AG04450 (cell line): ENCODE data around the gene TMEM218. TPM values are rescaled to one million over a fixed set of nuclear protein-coding genes. Genes with fewer than 3 reads are reported as not detected.

Experiments
- CTCF ChIA-PET: fragments of 300-600, 350-600 bp; formaldehyde crosslinking; extraction: SDS; loops from one replicate; lab custom pipeline; 2022; ENCODE audit warnings: antibody characterized with exemption, inconsistent platforms; lab: Charles Lee
- POLR2A ChIA-PET: fragments of 350-600 bp; formaldehyde crosslinking; extraction: SDS; loops from one replicate; lab custom pipeline; 2021; ENCODE audit warnings: antibody characterized with exemption, inconsistent platforms; lab: Yijun Ruan, JAX
- DNase-seq: peaks from one replicate; pipeline ENCODE4 v3.0.0-alpha.2; 2011; ENCODE audit warnings: low read depth, low spot score
- H3K27ac ChIP-seq: one replicate; pipeline ENCODE4 v1.5.1; 2012; ENCODE audit warnings: low read depth, low read length, control low read depth
- H3K27me3 ChIP-seq: one replicate; pipeline ENCODE4 v1.6.0; 2012; ENCODE audit warnings: low read length; ENCODE audit not compliant: control insufficient read depth, insufficient read depth
- H3K4me3 ChIP-seq: 2 replicates; pipeline ENCODE4 v1.5.1; 2011; ENCODE audit warnings: mild to moderate bottlenecking, low read depth, low read length, control low read depth
- H3K9me3 ChIP-seq: 2 replicates; pipeline ENCODE4 v1.5.1; 2012; ENCODE audit warnings: low read length; ENCODE audit not compliant: control insufficient read depth, insufficient read depth
- CTCF ChIP-seq: IDR thresholded peaks from 2 replicates; pipeline ENCODE4 v1.5.1; 2011; ENCODE audit warnings: low read depth, low read length, control low read depth, inconsistent platforms
- polyA plus RNA-seq: library from polyadenylated mRNA; depleted of rRNA; stranded (reverse); fragments of >200 nt; gene quantifications from 2 replicates; pipeline ENCODE4 v1.2.3, GENCODE V29; 2011

TMEM218 gene
- polyA plus RNA-seq, 1 experiment, result 29.9 TPM

GRCh38 chr11:125068368-125068767 is 43.1 kb downstream of the TMEM218 start:
- no peak for TF ChIP-seq CTCF
- DNase-seq, result no peak
- Histone ChIP-seq H3K9me3 (no peaks in the 10 kb centered on the region; the same call in 1 of the 2 replicates), H3K27me3 (no peaks in the 10 kb centered on the region), H3K27ac (no peak overlapping the region), H3K4me3 (no peak overlapping the region)
- CTCF ChIA-PET, result interaction anchor here (1.4 kb wide), 1 partner anchor 280 kb away, joined by 3 read pairs; no protein-coding TSS in a partner anchor
- POLR2A ChIA-PET, result no interaction called here

DNA sequence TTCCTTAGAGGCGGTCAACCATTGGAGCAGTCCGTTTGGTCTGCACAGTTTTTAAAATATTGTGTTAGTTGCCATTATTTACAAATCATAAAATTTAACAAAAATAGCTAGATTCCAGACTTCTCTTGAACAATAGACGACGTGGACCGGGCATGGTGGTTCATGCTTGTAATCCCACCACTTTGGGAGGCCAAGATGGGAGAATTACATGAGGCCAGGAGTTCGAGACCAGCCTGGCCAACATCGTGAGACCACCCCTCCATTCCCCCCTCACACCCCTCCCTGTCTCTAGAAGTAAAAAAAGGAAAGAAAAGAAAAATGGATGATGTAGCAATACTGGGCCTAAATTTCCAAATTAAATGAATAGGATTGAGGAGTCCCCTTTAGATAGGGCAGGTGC is 47.4 kb downstream of the TMEM218 start:
- ChIA-PET CTCF (interaction anchor here (0.6 to 1.2 kb wide), 3 partner anchors 78 to 389 kb away, joined by 3 to 4 read pairs (median 3); no protein-coding TSS in a partner anchor), POLR2A (no interaction called here)
- H3K9me3 ChIP-seq, result no peaks in the 10 kb centered on the region
- H3K27ac ChIP-seq, result no peak overlapping the region
- H3K4me3 ChIP-seq, result peak overlapping the region; percentile 81
- DNase-seq, result no peak
- TF ChIP-seq CTCF, result no peak
- no peaks in the 10 kb centered on the region for H3K27me3 ChIP-seq

- DNase-seq, result no peak
- Histone ChIP-seq H3K4me3 (peak overlapping the region; percentile 81), H3K27me3 (no peaks in the 10 kb centered on the region), H3K27ac (no peak overlapping the region), H3K9me3 (no peaks in the 10 kb centered on the region)
- no peak for TF ChIP-seq CTCF
- ChIA-PET POLR2A (no interaction called here), CTCF (interaction anchor here (0.7 to 1.2 kb wide), 4 partner anchors 28 to 390 kb away, joined by 3 to 4 read pairs (median 4); no protein-coding TSS in a partner anchor)
These were observed 47.9 kb downstream of the TMEM218 start for GRCh38 chr11:125063429-125064043.

DNA sequence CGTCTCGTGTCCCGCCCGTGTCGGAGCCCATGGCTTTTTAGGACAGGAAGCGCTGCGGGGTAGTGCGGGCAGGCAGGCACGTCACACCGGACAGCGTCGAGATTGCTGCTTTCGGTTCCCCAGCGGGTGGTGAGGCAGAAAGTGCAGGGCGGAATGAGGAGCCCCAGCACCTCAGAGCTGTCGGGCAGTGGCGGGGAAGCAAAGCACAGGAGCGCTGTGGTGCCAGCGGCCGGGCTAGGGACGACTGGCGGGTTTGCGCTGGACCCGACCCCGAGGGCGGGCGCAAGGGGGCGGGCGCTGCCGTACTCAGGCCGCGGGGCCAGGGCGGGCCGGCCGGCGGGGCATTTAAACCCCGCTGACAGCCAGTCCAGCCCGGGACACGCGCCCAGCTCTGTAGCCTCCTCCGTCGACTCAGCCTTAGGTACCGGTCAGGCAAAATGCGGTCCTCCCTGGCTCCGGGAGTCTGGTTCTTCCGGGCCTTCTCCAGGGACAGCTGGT is 48.4 kb downstream of the TMEM218 start, which contains the start of gene SLC37A2:
Gene SLC37A2, plus strand, starts transcription at position 375 of the 498 bp plus-strand sequence. Its CDS starts 63 bp downstream, at position 438.
- POLR2A ChIA-PET, result interaction anchor here (0.6 kb wide), 1 partner anchor 200 kb away, joined by 7 read pairs; no protein-coding TSS in a partner anchor
- DNase-seq, result no peak
- CTCF ChIA-PET, result interaction anchor here (0.9 to 1.0 kb wide), 2 partner anchors 28 to 285 kb away, joined by 3 to 4 read pairs; no protein-coding TSS in a partner anchor
- Histone ChIP-seq H3K4me3 (peak within 1 kb of the TSS; percentile 81), H3K9me3 (no peaks in the 10 kb centered on the region), H3K27me3 (no peaks in the 10 kb centered on the region), H3K27ac (peak within 1 kb of the TSS; percentile 11)
- no peak for TF ChIP-seq CTCF
